RCC 7860 (cell line): ENCODE measurements around the gene FSD2.
"Not testable (repeated sequence)": the region's sequence is repeated elsewhere in the genome, so short reads cannot be mapped to it uniquely, and the experiment has no call there.

Source experiments
- DNase-seq: peaks from one replicate; pipeline ENCODE4 v3.0.0-alpha.2; 2015; ENCODE audit warnings: low spot score
- FAIRE-seq: peaks from 2 replicates; lab custom pipeline; 2012; peaks lifted over from hg19 to GRCh38; lab: Jason Lieb, UNC

FSD2 gene

DNA sequence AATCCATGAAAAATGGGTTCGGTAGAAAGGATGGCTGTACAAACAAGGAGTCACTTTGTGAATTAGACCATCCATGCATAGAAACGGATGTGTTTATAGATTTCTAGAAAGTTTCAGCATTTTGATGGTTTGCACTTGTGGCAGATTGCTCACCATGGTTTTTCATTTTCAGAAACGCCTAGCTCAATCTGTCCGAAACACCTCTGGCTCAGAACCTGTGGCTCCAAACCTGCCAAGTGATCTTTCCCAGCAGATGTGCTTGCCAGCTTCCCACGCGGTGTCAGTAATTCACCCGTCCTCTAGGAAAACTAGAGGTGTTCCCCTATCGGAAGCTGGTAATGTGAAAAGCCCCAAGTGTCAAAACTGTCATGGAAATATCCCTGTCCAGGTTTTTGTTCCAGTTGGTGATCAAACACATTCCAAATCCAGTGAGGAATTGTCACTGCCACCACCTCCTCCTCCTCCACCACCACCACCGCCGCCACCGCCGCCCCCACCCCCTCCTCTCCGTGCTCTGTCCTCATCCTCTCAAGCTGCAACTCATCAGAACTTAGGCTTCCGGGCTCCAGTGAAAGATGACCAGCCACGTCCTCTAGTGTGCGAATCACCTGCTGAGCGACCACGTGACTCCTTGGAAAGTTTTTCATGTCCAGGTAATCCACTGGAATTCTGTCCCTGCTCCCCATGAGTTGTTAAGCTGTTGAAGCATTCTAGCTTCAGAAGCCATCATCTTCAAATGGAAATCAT, 24.7 kb upstream of the FSD2 start:
- DNase-seq (peak; percentile 83), FAIRE-seq (peak; percentile 10)

- no peak for DNase-seq
- FAIRE-seq: no peak
Measured at GRCh38 chr15:82829234-82829633, 23.4 kb upstream of the FSD2 start.

- DNase-seq: peak; percentile 52
- peak; percentile 83 for FAIRE-seq
Measured at GRCh38 chr15:82828075-82828474, 22.2 kb upstream of the FSD2 start.

- FAIRE-seq (no peak), DNase-seq (no peak)
Measured at GRCh38 chr15:82823049-82823448, 17.2 kb upstream of the FSD2 start.

DNA sequence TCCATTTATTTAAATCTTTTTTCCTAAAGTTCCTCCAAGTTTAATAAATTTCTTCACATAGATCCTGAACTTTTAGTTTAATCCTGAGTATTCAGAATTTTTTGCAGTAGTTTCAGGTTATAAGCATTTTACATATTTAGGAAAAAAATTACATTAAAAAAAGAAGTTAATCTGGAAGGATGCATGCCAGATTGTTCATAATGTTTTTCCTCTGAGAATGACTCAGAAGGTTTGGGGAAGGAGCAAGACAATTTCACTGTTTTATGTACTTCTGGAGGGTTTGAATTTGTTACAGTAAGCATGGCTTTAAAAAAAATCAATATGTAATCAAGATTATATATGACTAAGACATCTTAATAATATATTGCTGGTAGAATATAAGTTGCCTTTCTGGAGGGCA, 16.0 kb upstream of the FSD2 start:
- DNase-seq: not testable (repeated sequence)

DNA sequence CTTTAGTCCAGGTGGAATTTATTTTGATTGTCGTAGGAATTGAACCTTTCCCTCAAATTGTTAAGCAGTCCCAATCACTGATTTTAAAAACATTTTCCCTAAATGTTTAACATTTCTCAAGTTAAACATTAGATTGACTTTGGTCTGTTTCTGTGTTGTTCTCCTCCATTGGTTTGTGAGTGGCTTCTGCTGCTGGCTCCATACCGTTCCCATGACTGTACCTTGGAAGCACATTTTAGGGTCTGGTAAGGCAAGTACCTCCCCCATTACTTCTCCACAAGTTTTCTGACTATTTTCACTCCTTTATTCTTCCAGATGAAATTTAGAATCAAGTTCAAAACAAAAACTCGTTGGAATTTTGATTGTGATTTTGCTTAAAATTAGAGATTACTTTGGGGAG, 15.5 kb upstream of the FSD2 start:
- FAIRE-seq (peak; percentile 96), DNase-seq (peak; percentile 62)

More for the DNA sequence above, 16.0 kb upstream of the FSD2 start:
- not testable (repeated sequence) for FAIRE-seq

DNA sequence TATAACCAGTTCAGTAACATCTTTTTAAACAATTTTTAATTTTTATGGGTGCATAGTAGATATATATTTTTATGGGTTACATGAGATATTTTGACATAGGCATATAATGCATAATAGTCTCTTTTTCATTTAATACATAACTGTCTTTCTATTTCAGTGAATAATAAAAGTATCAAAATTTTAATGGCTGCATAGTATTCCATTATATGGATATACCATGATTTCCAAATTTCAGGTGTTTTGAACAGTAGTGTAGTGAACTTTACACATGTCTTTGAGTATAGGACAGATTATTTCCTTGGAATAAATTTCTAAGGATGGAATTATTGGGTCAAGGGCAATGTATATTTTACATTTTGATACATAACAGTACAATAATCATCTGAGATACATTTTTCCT, 14.3 kb upstream of the FSD2 start:
- no peak for FAIRE-seq
- no peak for DNase-seq

- no peak for DNase-seq
- no peak for FAIRE-seq
Measured at GRCh38 chr15:82812994-82813393, 7.1 kb upstream of the FSD2 start.

GRCh38 chr15:82810890-82811426, 5.1 kb upstream of the FSD2 start:
- DNase-seq (no peak), FAIRE-seq (peak; percentile 30)

DNA sequence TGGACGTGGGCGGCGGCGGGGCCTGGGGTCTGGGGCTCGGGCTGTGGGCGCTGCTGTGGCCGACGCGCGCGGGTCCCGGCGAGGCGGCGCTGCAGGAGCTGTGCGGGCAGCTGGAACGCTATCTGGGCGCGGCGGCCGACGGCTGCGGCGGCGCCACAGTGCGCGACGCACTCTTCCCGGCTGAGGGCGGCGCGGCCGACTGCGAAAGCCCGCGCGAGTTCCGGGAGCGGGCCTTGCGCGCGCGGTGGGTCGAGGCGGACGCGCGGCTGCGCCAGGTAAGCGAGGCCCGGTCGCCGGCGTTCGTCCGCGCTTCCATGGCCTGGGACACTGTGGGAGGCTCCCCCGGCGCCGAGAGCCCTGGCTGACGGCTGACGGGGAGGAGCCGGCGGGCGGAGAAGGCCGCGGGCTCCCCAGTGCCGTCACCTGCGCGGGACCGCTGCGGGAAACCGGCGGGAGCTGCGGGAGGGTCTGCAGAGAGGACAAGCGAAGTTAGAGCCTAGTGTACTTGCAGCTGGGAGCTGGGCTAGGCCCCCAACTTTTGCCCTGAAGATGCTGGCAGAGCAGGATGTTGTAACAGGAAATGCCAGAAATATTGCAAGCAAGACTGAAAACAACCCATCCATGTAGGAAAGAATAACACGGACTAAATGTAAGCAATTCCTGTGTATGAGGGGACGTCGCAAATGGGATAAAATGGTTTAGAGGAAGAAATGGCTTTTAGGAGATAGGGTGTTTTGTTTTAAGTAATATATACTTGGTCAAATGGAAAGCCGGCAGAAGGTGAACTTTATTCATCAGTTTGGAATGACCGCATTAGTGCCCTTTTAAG, 4.4 kb upstream of the FSD2 start:
- FAIRE-seq: no peak
- DNase-seq: peak; percentile 23

DNA sequence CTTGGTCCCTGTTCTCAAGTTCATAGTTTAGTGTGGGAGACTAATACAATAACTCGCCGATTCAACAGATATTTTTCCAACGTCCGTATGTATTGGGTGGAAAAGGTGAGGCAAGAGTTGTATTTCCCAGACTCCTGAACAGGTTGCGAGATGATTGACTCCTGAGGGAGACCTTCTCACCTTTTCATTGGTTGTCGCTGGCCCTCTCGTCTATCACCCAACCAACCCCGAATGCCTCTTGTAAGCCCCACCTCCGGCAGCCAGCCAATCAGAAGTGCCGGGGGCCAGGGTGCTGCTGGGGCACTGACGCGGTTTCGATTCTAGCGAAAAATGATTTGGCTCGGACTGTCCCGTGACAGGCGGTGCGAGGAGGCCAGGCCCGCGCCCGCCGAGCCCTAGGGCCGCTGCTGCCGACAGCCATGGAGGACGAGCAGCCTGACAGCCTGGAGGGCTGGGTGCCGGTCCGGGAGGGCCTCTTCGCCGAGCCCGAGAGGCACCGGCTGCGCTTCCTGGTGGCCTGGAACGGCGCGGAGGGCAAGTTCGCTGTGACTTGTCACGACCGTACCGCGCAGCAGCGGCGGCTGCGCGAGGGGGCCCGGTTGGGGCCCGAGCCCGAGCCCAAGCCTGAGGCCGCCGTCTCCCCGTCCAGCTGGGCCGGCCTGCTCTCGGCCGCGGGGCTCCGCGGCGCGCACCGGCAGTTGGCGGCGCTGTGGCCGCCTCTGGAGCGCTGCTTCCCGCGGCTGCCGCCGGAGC, 3.6 kb upstream of the FSD2 start, which contains the start of gene WHAMM:
TSS of gene WHAMM (plus strand) at position 321 of the 753 bp plus-strand sequence. CDS start at position 420, 99 bp downstream.
- FAIRE-seq (peak; percentile 88), DNase-seq (peak; percentile 94)

DNA sequence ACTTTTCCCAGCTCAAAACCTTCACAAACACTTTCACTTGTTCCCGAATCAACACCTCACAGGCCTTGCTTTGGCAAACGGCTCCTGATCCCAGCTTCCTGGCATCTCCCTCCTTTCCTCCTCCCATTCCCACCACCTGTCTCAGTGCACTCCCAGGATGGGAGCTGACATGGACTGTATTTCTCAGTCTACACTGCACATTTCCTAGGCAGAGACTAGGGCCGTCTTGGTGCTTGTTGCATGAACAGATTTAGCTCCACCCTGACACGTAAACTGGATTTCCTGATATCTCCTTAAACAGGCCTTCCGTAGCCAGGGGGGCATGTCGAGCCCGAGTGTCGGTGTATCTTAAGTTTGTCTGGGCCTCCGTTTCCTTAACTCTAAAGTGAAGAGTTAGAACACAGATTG, 2.8 kb upstream of the FSD2 start:
- DNase-seq (no peak), FAIRE-seq (no peak)

- FAIRE-seq (no peak), DNase-seq (no peak)
Measured at GRCh38 chr15:82807920-82808633, 2.2 kb upstream of the FSD2 start.

GRCh38 chr15:82804575-82804949, 1.3 kb downstream of the FSD2 start:
- FAIRE-seq (no peak), DNase-seq (no peak)

GRCh38 chr15:82803793-82804574, 1.9 kb downstream of the FSD2 start:
- FAIRE-seq (no peak), DNase-seq (peak; percentile 44)

GRCh38 chr15:82802497-82802896, 3.4 kb downstream of the FSD2 start:
- DNase-seq: no peak

DNA sequence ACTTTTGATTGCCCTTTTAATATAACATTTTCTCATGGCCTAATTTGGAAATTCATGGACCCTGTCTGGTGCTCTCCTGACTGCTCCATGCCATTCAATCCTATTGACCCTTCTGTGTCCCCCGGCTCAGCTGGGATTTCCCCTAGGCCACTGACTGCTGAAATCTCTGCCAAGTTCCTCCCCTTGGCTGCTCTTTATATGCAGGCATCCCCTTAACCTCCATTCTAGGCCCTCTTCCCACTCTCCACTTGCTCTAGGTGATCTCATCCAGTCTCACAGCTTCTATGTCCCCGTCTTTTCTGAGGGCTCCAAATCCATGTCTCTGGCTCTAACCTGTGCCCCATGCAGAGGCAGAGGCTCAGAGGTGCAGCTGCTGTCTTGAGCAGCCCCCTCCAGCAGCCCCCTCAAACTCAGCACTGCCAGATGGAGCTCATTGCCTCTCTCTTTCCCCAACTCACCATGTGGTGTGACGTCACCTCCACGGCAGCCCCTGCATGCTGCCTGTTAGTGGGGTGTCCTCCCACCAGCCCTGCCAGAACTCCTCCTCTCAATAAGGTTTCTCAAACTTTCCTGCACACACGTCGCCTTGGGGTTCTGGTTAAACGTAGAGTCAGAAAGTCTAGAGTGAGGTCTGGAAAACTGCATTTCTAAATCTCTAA, 6.6 kb downstream of the FSD2 start:
- DNase-seq (no peak), FAIRE-seq (no peak)

More at GRCh38 chr15:82802497-82802896, 3.4 kb downstream of the FSD2 start:
- FAIRE-seq: no peak

DNA sequence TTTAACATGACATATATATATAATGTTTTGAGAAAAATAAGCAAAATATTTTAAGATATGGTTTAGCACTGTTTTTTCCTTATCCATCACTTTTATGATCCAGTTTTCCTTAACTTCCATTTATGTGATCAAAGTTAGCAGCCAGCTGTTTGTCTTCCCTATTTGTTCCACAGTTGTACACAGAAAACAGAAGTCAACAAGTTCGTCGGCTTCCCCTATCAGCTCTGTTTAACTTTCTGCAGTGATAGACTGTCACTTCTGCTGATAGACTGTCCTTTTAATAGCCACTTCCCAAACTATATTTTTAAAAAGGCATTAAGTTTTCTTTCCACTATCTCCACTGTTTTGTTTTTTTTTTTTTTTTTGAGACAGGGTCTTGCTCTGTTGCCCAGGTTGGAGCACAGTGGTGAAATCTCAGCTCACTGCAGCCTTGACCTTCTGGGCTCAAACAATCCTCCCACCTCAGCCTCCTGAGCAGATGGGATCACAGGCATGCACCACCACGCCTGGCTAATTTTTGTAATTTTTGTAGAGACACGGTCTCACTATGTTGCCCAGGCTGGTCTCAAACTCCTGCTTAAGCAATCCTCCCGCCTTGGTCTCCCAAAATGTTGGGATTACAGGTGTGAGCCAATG, 7.2 kb downstream of the FSD2 start:
- no peak for DNase-seq
- FAIRE-seq: no peak

DNA sequence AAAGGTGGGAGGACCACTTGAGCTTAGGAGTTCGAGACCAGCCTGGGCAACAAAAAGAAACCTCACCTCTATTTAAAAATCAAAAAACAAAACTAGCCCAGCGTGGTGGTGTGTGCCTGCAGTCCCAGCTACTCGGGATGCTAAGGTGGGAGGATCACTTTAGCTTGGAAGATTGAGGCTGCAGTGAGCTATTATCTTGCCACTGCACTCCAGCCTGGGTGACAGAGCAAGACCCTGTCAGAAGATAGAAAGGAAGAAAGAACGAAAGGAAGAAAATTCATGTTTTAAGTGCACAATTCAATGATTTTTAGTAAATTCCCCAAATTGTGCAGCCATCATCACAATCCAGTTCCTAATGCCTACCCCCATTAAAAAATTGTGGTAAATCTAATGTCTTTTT, 7.8 kb downstream of the FSD2 start:
- no peak for DNase-seq
- no peak for FAIRE-seq
